H1 (cell line): Measurements from ENCODE around the gene RARRES2. TPM values are rescaled to one million over a fixed set of nuclear protein-coding genes. Genes with fewer than 3 reads are reported as not detected.

Experiments used
- CTCF ChIA-PET: fragments of 300-600 bp; sonication (Branson Sonifier 250); formaldehyde crosslinking; loops from one replicate; lab custom pipeline; 2021; ENCODE audit not compliant: partially characterized antibody; lab: Charles Lee
- POLR2A ChIA-PET: fragments of 300-600 bp; sonication (Branson Sonifier 250); formaldehyde crosslinking; loops from one replicate; lab custom pipeline; 2021; ENCODE audit warnings: inconsistent platforms; ENCODE audit not compliant: partially characterized antibody; lab: Charles Lee
- DNase-seq, 2 experiments: peaks; one replicate each; pipeline versions ENCODE4 v3.0.0 to v3.0.0-alpha.2; 2010 to 2022; ENCODE audit warnings: low spot score in 2 of 2, low read depth in 1 of 2, mixed read lengths in 1 of 2
- FAIRE-seq: peaks from 2 replicates; lab custom pipeline; 2011; peaks lifted over from hg19 to GRCh38; lab: Jason Lieb, UNC
- H2AFZ ChIP-seq: 2 replicates; pipeline ENCODE4 v1.8.1; 2012; ENCODE audit warnings: low read length, inconsistent platforms
- H2AK5ac ChIP-seq: 2 replicates; pipeline ENCODE4 v1.6.1; 2013; ENCODE audit warnings: low read depth, low read length
- H2BK120ac ChIP-seq: replicated peaks from 2 replicates; pipeline ENCODE3; 2013; ENCODE audit warnings: low read depth, low read length, inconsistent platforms
- H2BK12ac ChIP-seq: 2 replicates; pipeline ENCODE4 v1.6.1; 2013; ENCODE audit warnings: low read depth, low read length
- H2BK15ac ChIP-seq: 2 replicates; pipeline ENCODE4 v1.6.1; 2013; ENCODE audit warnings: low read length
- H2BK20ac ChIP-seq: 2 replicates; pipeline ENCODE4 v1.6.1; 2013; ENCODE audit warnings: low read length
- H2BK5ac ChIP-seq: 2 replicates; pipeline ENCODE4 v1.6.1; 2013; ENCODE audit warnings: low read depth, low read length
- H3K14ac ChIP-seq: 2 replicates; pipeline ENCODE4 v1.6.1; 2013; ENCODE audit warnings: inconsistent platforms; ENCODE audit not compliant: insufficient read length
- H3K18ac ChIP-seq: 2 replicates; pipeline ENCODE4 v1.6.1; 2013; ENCODE audit warnings: low read length; ENCODE audit errors: extremely low read depth
- H3K23ac ChIP-seq: 2 replicates; pipeline ENCODE4 v1.6.1; 2013; ENCODE audit warnings: inconsistent platforms; ENCODE audit not compliant: insufficient read length
- H3K23me2 ChIP-seq: 2 replicates; pipeline ENCODE4 v1.6.1; 2013; ENCODE audit warnings: low read depth, low read length
- H3K27ac ChIP-seq: 2 replicates; pipeline ENCODE4 v1.6.1; 2011; ENCODE audit warnings: low read depth, low read length, inconsistent platforms
- H3K27me3 ChIP-seq, 4 experiments: replicated peaks in 1 of 4; 1 replicate in 1 of 4; 2 replicates in 3 of 4; pipeline versions ENCODE4 v1.6.1 to v1.8.1; 2011 to 2013; ENCODE audit warnings: low read length in 3 of 4, mild to moderate bottlenecking in 3 of 4, inconsistent platforms in 2 of 4, mixed read lengths in 2 of 4, moderate library complexity in 1 of 4; ENCODE audit not compliant: control insufficient read depth in 3 of 4, insufficient read depth in 3 of 4; ENCODE audit errors: extremely low read depth in 1 of 4
- H3K36me3 ChIP-seq, 4 experiments: 2 replicates each; pipeline versions ENCODE4 v1.6.1 to v1.8.1; 2011 to 2013; ENCODE audit warnings: mild to moderate bottlenecking in 4 of 4, low read length in 3 of 4, moderate library complexity in 2 of 4, control low read depth in 1 of 4, inconsistent platforms in 1 of 4; ENCODE audit not compliant: insufficient read depth in 4 of 4, control insufficient read depth in 2 of 4
- H3K4ac ChIP-seq: replicated peaks from 2 replicates; pipeline ENCODE3; 2013; ENCODE audit warnings: low read length, low read depth, mixed read lengths, inconsistent platforms; ENCODE audit not compliant: insufficient read length
- H3K4me1 ChIP-seq, 4 experiments: replicated peaks in 1 of 4; 1 replicate in 1 of 4; 2 replicates in 3 of 4; pipeline versions ENCODE4 v1.6.1 to v1.8.1; 2011 to 2013; ENCODE audit warnings: low read length in 3 of 4, inconsistent platforms in 2 of 4, mixed read lengths in 1 of 4; ENCODE audit not compliant: insufficient read depth in 4 of 4, control insufficient read depth in 3 of 4
- H3K4me2 ChIP-seq, 2 experiments: 2 replicates each; pipeline versions ENCODE4 v1.6.1 to v1.8.1; 2011 to 2013; ENCODE audit warnings: low read depth in 2 of 2, low read length in 2 of 2, control low read depth in 1 of 2, inconsistent platforms in 1 of 2, mild to moderate bottlenecking in 1 of 2; ENCODE audit not compliant: insufficient read depth in 1 of 2
- H3K4me3 ChIP-seq, 4 experiments: fragments of 200-600, 300-600 bp in 1 of 4; sonication (generic), shearing (Covaris generic), sonication (Bioruptor Twin) in 1 of 4; 2 replicates each; pipeline versions ENCODE4 v1.5.1 to v1.8.1; 2011 to 2016; ENCODE audit warnings: low read length in 4 of 4, low read depth in 3 of 4, control low read depth in 2 of 4, inconsistent platforms in 2 of 4, mild to moderate bottlenecking in 2 of 4, mixed read lengths in 1 of 4, moderate library complexity in 1 of 4; ENCODE audit not compliant: insufficient read depth in 2 of 4; ENCODE audit errors: extremely low read depth in 1 of 4
- H3K56ac ChIP-seq: replicated peaks from 2 replicates; pipeline ENCODE3; 2013; ENCODE audit warnings: low read depth, mild to moderate bottlenecking, mixed read lengths, low read length, inconsistent platforms; ENCODE audit not compliant: insufficient read length
- H3K79me1 ChIP-seq: 2 replicates; pipeline ENCODE4 v1.6.1; 2013; ENCODE audit warnings: low read depth, low read length, control low read depth
- H3K79me2 ChIP-seq, 2 experiments: 2 replicates each; pipeline versions ENCODE4 v1.6.1 to v1.8.1; 2012 to 2013; ENCODE audit warnings: low read length in 2 of 2, mild to moderate bottlenecking in 2 of 2, inconsistent platforms in 1 of 2; ENCODE audit not compliant: insufficient read depth in 2 of 2, control insufficient read depth in 1 of 2
- H3K9ac ChIP-seq, 4 experiments: replicated peaks in 1 of 4; 1 replicate in 1 of 4; 2 replicates in 3 of 4; pipeline versions ENCODE4 v1.6.1 to v1.8.1; 2011 to 2013; ENCODE audit warnings: low read depth in 3 of 4, low read length in 3 of 4, control low read depth in 2 of 4, mild to moderate bottlenecking in 2 of 4, moderate library complexity in 2 of 4, inconsistent platforms in 1 of 4; ENCODE audit errors: extremely low read depth in 1 of 4
- H3K9me3 ChIP-seq, 2 experiments: 2 replicates each; pipeline versions ENCODE4 v1.6.1 to v1.8.1; 2012 to 2013; ENCODE audit warnings: mild to moderate bottlenecking in 2 of 2, moderate library complexity in 2 of 2, control low read depth in 1 of 2, inconsistent platforms in 1 of 2, low read depth in 1 of 2, low read length in 1 of 2, mixed read lengths in 1 of 2; ENCODE audit not compliant: insufficient read depth in 2 of 2
- H4K20me1 ChIP-seq, 2 experiments: replicated peaks in 1 of 2; 2 replicates each; pipeline versions ENCODE3 to v1.8.1; 2011 to 2013; ENCODE audit warnings: inconsistent platforms in 2 of 2, low read length in 2 of 2, mild to moderate bottlenecking in 1 of 2; ENCODE audit not compliant: insufficient read depth in 2 of 2, control insufficient read depth in 1 of 2
- H4K5ac ChIP-seq: 2 replicates; pipeline ENCODE4 v1.6.1; 2013; ENCODE audit warnings: low read length, low read depth, mixed read lengths, inconsistent platforms; ENCODE audit not compliant: insufficient read length
- H4K8ac ChIP-seq: 2 replicates; pipeline ENCODE4 v1.8.0; 2013; ENCODE audit warnings: mild to moderate bottlenecking, moderate library complexity, low read length, inconsistent platforms; ENCODE audit not compliant: insufficient read depth; ENCODE audit errors: extremely low read depth
- H4K91ac ChIP-seq: replicated peaks from 2 replicates; pipeline ENCODE3; 2013; ENCODE audit warnings: low read length, mixed read lengths, inconsistent platforms; ENCODE audit not compliant: insufficient read length
- CHD2 ChIP-seq: IDR thresholded peaks from 2 replicates; pipeline ENCODE4 v1.6.1; 2012; ENCODE audit warnings: low read length, improper control_type of control experiment
- JUN ChIP-seq: IDR thresholded peaks from 2 replicates; pipeline ENCODE4 v1.6.1; 2011; ENCODE audit warnings: low read depth, mild to moderate bottlenecking, improper control_type of control experiment, low read length
- TAF1 ChIP-seq: IDR thresholded peaks from 2 replicates; pipeline ENCODE4 v1.6.1; 2011; ENCODE audit warnings: mild to moderate bottlenecking, low read depth, low read length
- WGBS, 2 experiments: shearing (Covaris generic) in 1 of 2; methylation state at CpG; one replicate each; pipeline versions ENCODE4 v1.1.6 to v1.1.7; 2013 to 2015; ENCODE audit warnings: low lambda C conversion rate in 2 of 2, mixed read lengths in 2 of 2, inconsistent platforms in 1 of 2, low coverage in 1 of 2, missing lambda C conversion rate in 1 of 2; ENCODE audit not compliant: insufficient replicate concordance in 2 of 2, insufficient coverage in 1 of 2, insufficient read length in 1 of 2; ENCODE audit errors: extremely low coverage in 1 of 2, missing lambda C conversion rate in 1 of 2; 5-methylcytosine and 5-hydroxymethylcytosine counted together
- polyA plus RNA-seq, 7 experiments: library from polyadenylated mRNA; depleted of rRNA in 3 of 7; stranded (reverse) in 5 of 7; unstranded in 2 of 7; fragments of >200 nt in 5 of 7; fragments of 200-250 nt in 2 of 7; gene quantifications; 1 replicate in 5 of 7; 2 replicates in 1 of 7; 4 replicates in 1 of 7; pipeline versions ENCODE4 v1.2.1 to v1.2.3, GENCODE V29; 2011 to 2013; ENCODE audit warnings: missing spikeins in 2 of 7, mixed read lengths in 2 of 7
- total RNA-seq: library from RNA; stranded (reverse); fragmentation: NEBNext Ultra II Directional; extraction: Animal tissue kit (Norgen Biotek cat#: 25700); gene quantifications from 2 replicates; pipeline ENCODE4 v1.2.1, GENCODE V29; 2021
- TF ChIP-seq, protein P1 (sequence below): IDR thresholded peaks from 2 replicates; pipeline ENCODE4 v1.6.1; 2011; ENCODE audit warnings: low read length, improper control_type of control experiment

Gene RARRES2
- total and polyA plus RNA-seq, 2 of the 8 experiments (the other 6 are each of a cell fraction or from before 2014, with no cell fraction given): 254 to 441 TPM

DNA sequence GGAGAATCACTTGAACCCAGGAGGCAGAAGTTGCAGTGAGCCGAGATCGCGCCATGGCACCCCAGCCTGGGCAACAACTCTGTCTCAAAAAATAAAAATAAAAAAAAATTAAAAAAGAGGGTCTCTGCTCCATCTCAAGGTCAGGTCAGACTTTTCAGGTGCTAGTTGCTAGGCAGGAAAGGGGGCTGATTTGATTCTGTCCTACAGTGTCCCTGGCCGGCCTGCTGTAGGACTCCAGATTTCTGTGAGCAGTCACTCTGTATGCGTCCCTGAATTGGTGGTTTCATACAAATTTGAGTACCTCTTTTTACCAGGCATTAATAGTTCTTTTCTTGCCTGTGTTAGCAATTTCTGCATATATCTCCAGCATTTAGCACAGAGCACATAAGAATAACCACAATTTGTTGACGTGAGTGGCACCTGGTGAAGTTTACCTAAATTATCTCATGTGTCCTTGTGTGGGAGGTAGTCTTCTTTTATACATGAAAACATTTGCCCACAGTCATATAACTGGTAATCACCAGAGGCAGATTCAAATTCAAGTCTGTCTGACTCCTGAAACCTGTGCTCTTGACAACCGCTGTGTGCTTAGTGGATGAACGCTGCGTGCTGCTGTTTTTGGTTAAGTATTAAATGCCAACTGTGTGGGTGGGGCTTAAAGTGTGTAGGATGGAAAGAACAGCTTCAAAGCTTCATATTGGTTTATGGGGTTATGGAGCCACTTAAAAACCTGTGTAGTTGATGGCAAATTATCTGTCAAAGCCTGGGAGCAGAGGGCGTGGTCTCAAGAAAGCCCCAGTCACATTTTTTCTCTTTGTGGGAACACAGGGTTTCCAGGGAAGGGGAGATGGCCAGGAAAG lies 34.5 kb upstream of the RARRES2 start:
- no peak overlapping the region for H3K9ac ChIP-seq
- peaks cover 16 to 36% (median 26%) of the 10 kb centered on the region in 4 experiments for H3K36me3 ChIP-seq
- H3K4me2 ChIP-seq: no peak overlapping the region
- no peak overlapping the region for H3K4ac ChIP-seq
- no peaks in the 10 kb centered on the region for H3K27me3 ChIP-seq
- H2BK5ac ChIP-seq: peak overlapping the region; percentile 78; the same call in 1 of the 2 replicates
- peaks cover 11% of the 10 kb centered on the region for H3K23me2 ChIP-seq
- H3K14ac ChIP-seq: no peak overlapping the region
- H3K4me1 ChIP-seq: peaks cover 9 to 23% (median 11%) of the 10 kb centered on the region in 4 experiments
- no peak overlapping the region for H3K23ac ChIP-seq
- H4K91ac ChIP-seq: no peak overlapping the region
- peaks cover 0 to 13% of the 10 kb centered on the region in 2 experiments for H4K20me1 ChIP-seq
- H2BK12ac ChIP-seq: no peak overlapping the region
- WGBS, 2 experiments: 89% methylated on average over 10 of the region's 10 CpGs; no CpG with 5 or more reads in 1 of the 2 experiments
- CTCF ChIA-PET: interaction anchor here (0.6 to 2.0 kb wide), 7 partner anchors 9 to 186 kb away, joined by 3 to 13 read pairs (median 3); no protein-coding TSS in a partner anchor
- no peak overlapping the region for H4K5ac ChIP-seq
- peaks cover 15% of the 10 kb centered on the region for H3K79me1 ChIP-seq
- H2BK120ac ChIP-seq: no peak overlapping the region
- FAIRE-seq (no peak), DNase-seq (no peak)
- TF ChIP-seq CHD2 (no peak), JUN (no peak), TAF1 (no peak)
- TF ChIP-seq, protein P1, sequence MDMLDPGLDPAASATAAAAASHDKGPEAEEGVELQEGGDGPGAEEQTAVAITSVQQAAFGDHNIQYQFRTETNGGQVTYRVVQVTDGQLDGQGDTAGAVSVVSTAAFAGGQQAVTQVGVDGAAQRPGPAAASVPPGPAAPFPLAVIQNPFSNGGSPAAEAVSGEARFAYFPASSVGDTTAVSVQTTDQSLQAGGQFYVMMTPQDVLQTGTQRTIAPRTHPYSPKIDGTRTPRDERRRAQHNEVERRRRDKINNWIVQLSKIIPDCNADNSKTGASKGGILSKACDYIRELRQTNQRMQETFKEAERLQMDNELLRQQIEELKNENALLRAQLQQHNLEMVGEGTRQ: no peak
- H3K18ac ChIP-seq: no peak overlapping the region
- no peak overlapping the region for H2AFZ ChIP-seq
- no peak overlapping the region for H2AK5ac ChIP-seq
- no peak overlapping the region for H2BK15ac ChIP-seq
- no peaks in the 10 kb centered on the region for H3K9me3 ChIP-seq
- POLR2A ChIA-PET: interaction anchor here (0.6 to 8.6 kb wide), 14 partner anchors 9 to 283 kb away, joined by 3 to 230 read pairs (median 4); partner anchors contain the start of gene REPIN1
- H3K79me2 ChIP-seq: peaks cover 0 to 48% of the 10 kb centered on the region in 2 experiments
- H4K8ac ChIP-seq: no peak overlapping the region
- no peak overlapping the region for H3K27ac ChIP-seq
- no peak overlapping the region for H3K56ac ChIP-seq
- H2BK20ac ChIP-seq: no peak overlapping the region
- no peak overlapping the region for H3K4me3 ChIP-seq
